ENCODE measurements around the gene TNFAIP8L1.

The TNFAIP8L1 gene

DNA sequence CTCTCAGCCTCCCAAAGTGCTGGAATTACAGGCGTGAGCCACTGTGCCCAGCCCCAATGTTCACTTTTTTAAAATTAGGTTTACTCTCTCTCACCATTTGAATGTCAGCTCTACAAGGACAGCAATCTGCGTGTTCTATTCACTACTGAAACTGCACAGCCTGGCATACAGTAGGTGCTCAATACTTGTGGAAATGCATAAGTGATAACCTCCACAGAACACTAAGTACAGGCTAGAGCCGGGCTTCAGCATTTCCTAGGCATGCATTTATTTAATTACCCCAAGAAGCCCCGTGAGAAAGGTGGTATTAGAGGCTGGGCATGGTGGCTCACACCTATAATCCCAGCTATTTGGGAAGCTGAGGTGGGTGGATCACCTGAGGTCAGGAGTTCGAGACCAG, 33.1 kb upstream of the TNFAIP8L1 start:
- TF ChIP-seq, protein P1, sequence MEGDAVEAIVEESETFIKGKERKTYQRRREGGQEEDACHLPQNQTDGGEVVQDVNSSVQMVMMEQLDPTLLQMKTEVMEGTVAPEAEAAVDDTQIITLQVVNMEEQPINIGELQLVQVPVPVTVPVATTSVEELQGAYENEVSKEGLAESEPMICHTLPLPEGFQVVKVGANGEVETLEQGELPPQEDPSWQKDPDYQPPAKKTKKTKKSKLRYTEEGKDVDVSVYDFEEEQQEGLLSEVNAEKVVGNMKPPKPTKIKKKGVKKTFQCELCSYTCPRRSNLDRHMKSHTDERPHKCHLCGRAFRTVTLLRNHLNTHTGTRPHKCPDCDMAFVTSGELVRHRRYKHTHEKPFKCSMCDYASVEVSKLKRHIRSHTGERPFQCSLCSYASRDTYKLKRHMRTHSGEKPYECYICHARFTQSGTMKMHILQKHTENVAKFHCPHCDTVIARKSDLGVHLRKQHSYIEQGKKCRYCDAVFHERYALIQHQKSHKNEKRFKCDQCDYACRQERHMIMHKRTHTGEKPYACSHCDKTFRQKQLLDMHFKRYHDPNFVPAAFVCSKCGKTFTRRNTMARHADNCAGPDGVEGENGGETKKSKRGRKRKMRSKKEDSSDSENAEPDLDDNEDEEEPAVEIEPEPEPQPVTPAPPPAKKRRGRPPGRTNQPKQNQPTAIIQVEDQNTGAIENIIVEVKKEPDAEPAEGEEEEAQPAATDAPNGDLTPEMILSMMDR (IDR thresholded peaks at IDR 0.05; ENCODE audit: unreplicated experiment in 3 of 3), result no peak
- no peaks in the 10 kb centered on the region for H3K36me3 Mint-ChIP-seq (ENCODE audit: low read depth)
- H3K4me3 Mint-ChIP-seq, result no peak overlapping the region

DNA sequence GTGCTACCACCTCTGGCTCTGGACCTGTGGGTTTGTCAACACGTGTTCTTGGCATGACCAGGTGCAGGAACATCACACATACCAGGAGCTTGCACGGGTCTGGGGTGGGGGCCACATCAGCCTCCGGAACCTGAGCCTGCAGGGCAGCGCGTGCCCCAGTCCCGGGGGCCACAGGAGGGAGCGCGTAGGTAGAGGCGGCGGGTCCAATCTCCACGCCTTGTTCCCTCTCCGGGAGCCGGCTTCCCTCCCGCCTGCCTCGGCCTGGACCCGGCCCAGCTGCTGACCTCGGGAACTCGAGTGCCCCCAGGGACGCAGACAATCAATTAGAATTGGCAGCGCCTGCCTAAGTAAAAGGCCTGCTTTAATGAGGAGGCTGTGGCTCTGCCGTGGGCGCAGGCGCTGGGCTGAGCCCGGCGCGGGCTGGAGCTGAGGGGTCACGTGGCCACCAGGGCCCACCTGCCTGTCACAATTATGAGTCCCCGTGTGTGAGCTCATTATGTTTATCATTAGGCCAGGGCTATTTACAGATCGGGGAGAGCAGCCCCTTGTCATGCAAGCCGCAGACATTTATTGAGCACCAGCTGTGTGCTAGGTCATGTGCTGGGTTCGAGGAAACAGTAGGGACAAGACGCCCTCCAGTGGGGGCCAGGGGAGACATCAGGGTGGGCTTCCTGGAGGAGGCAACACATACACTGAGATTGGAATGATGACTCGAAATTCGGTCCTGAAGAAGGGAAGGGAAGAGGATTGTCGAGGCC, 32.2 kb upstream of the TNFAIP8L1 start:
- peaks cover 16% of the 10 kb centered on the region for H3K27me3 Mint-ChIP-seq (ENCODE audit: low read depth)
- no peak overlapping the region for H3K27ac Mint-ChIP-seq
- TF ChIP-seq, protein P1 (IDR thresholded peaks at IDR 0.05; ENCODE audit: unreplicated experiment in 3 of 3), result no peak
- H3K36me3 Mint-ChIP-seq (ENCODE audit: low read depth), result no peaks in the 10 kb centered on the region
- H3K9me3 Mint-ChIP-seq, result peaks cover 2% of the 10 kb centered on the region
- peaks cover 5% of the 10 kb centered on the region for H3K4me1 Mint-ChIP-seq
- H3K4me3 Mint-ChIP-seq, result no peak overlapping the region

More for the DNA sequence above, 33.1 kb upstream of the TNFAIP8L1 start:
- Mint-ChIP-seq H3K27ac (no peak overlapping the region), H3K9me3 (peaks cover 2% of the 10 kb centered on the region), H3K27me3 (ENCODE audit: low read depth) (peaks cover 18% of the 10 kb centered on the region), H3K4me1 (peaks cover 5% of the 10 kb centered on the region)

DNA sequence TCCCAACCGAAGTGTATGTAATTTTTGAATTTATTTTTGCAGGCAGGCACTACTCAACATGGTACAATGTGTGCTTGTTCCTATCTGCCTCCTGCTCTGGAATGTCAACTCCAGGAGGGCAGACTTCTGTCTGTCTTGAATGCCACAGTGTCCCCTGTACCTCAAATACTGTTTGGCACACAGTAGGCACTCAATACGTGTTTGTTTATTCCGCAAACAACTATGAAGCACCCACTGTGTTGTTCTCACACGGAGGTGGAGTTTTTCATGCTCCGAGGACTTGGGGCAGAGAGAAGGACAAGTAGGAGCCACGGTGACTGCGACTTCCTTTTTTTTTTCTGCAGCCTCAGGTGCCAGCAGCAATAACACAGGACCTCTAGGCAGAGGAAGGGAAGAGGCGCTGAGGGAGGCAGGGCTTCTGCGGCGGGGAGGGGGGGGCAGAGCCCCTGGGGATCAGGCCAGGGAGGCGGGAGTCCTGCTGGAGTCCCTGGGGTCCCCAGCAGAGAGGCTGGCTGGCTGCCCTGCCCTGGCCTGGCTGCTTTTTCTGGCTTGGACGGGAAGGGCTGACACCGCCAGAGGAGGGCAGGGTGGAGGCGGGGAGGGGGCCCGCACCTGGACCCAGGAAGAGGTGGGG, 29.3 kb upstream of the TNFAIP8L1 start:
- Mint-ChIP-seq H3K36me3 (ENCODE audit: low read depth) (no peaks in the 10 kb centered on the region), H3K4me3 (no peak overlapping the region)

DNA sequence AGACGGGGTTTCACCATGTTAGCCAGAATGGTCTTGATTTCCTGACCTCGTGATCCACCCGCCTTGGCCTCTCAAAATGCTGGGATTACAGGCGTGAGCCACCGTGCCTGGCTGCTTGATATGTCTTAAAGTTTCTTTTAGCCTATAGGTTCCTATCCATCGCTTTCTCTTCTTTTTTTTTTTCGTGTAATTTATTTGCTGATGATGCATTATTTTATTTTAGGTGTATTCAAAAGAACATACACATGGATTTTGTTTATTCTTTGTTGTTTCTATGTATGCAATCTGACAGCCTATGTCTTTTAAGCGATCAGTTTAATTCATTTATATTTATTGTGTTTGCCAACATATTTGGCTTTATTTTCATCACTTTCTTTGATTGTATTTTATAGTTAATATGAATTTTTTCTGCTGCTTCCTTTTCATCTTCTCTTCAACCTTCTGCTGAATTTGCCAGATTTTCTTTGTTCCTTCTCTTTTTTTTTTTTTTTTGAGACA, 26.0 kb upstream of the TNFAIP8L1 start:
- Mint-ChIP-seq H3K9me3 (peaks cover 2% of the 10 kb centered on the region), H3K27ac (no peak overlapping the region), H3K36me3 (ENCODE audit: low read depth) (no peaks in the 10 kb centered on the region), H3K4me3 (no peak overlapping the region), H3K4me1 (peaks cover 5% of the 10 kb centered on the region), H3K27me3 (ENCODE audit: low read depth) (peaks cover 26% of the 10 kb centered on the region)
- TF ChIP-seq, protein P1 (IDR thresholded peaks at IDR 0.05; ENCODE audit: unreplicated experiment in 3 of 3), result no peak

More for the DNA sequence above, 29.3 kb upstream of the TNFAIP8L1 start:
- Mint-ChIP-seq H3K27me3 (ENCODE audit: low read depth) (peaks cover 20% of the 10 kb centered on the region), H3K27ac (no peak overlapping the region), H3K9me3 (peaks cover 2% of the 10 kb centered on the region), H3K4me1 (peaks cover 5% of the 10 kb centered on the region)
- TF ChIP-seq, protein P1 (IDR thresholded peaks at IDR 0.05; ENCODE audit: unreplicated experiment in 3 of 3), result no peak

DNA sequence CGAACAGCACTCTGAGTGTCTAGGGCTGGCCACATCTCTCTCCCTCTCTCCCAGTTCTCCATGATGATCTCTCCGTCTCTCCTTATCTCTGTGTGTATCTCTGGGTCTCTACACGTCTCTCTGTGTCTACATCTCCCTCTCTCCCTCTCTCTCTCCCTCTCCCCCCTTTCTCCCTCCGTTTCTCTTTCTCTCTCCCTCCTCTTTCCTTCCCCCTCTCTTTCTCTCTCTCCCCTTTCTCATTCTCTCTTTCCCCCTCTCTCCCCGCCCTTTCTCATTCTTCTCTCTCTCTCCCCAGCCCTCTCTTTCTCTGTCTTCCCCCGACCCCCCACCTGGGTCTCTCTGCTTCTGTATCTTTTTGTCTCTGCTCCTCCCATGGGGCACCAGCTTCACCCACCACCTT, 21.3 kb upstream of the TNFAIP8L1 start:
- no peaks in the 10 kb centered on the region for H3K36me3 Mint-ChIP-seq (ENCODE audit: low read depth)
- no peaks in the 10 kb centered on the region for H3K9me3 Mint-ChIP-seq
- H3K27me3 Mint-ChIP-seq (ENCODE audit: low read depth), result peaks cover 30% of the 10 kb centered on the region
- no peak overlapping the region for H3K27ac Mint-ChIP-seq
- no peak overlapping the region for H3K4me3 Mint-ChIP-seq
- TF ChIP-seq, protein P1 (IDR thresholded peaks at IDR 0.05; ENCODE audit: unreplicated experiment in 3 of 3), result no peak
- no peaks in the 10 kb centered on the region for H3K4me1 Mint-ChIP-seq
